Activated CD4-positive, alpha-beta T cell treated with anti-CD3 and anti-CD28 coated beads, Interleukin-2, amount 50 U/mL, for 4 hours (primary cell): ENCODE measurements around the gene FAM222B.
"Not testable (repeated sequence)": the region's sequence is repeated elsewhere in the genome, so short reads cannot be mapped to it uniquely, and the experiment has no call there.

ENCODE experiments used
- DNase-seq, 2 experiments: peaks; one replicate each; pipeline ENCODE4 v3.0.0-alpha.2; 2020

The FAM222B gene

GRCh38 chr17:28836541-28836940 is 6.0 kb downstream of the FAM222B start:
- not testable (repeated sequence) for DNase-seq

GRCh38 chr17:28834420-28834819 is 8.2 kb downstream of the FAM222B start:
- DNase-seq, result no peak

- DNase-seq, result no peak
Observed at GRCh38 chr17:28828294-28829040, 14.1 kb downstream of the FAM222B start.

- DNase-seq, result no peak
Observed at GRCh38 chr17:28827672-28828071, 14.9 kb downstream of the FAM222B start.

GRCh38 chr17:28819582-28819981 is 23.0 kb downstream of the FAM222B start:
- no peak for DNase-seq

- DNase-seq, result no peak
Observed at GRCh38 chr17:28818819-28819221, 23.8 kb downstream of the FAM222B start.

- no peak for DNase-seq
Observed at GRCh38 chr17:28816540-28816939, 26.1 kb downstream of the FAM222B start.

GRCh38 chr17:28812748-28813377 is 29.7 kb downstream of the FAM222B start:
- no peak for DNase-seq

- DNase-seq, result peak; percentile 92 to 95
Observed at GRCh38 chr17:28812091-28812747, 30.4 kb downstream of the FAM222B start.

GRCh38 chr17:28811651-28812090 is 30.9 kb downstream of the FAM222B start:
- DNase-seq, result no peak

- no peak for DNase-seq
Observed at GRCh38 chr17:28810437-28810836, 32.2 kb downstream of the FAM222B start.

- DNase-seq, result no peak
Observed at GRCh38 chr17:28807925-28808634, 34.5 kb downstream of the FAM222B start.

GRCh38 chr17:28796062-28796461 is 46.5 kb downstream of the FAM222B start:
- DNase-seq, result no peak

- DNase-seq, result not testable (repeated sequence)
Observed at GRCh38 chr17:28794846-28795441, 47.6 kb downstream of the FAM222B start.

- DNase-seq, result no peak
Observed at GRCh38 chr17:28792877-28793661, 49.5 kb downstream of the FAM222B start.

GRCh38 chr17:28788100-28788499 is 54.5 kb downstream of the FAM222B start:
- DNase-seq, result no peak

GRCh38 chr17:28783161-28783560 is 59.4 kb downstream of the FAM222B start:
- DNase-seq, result no peak

- not testable (repeated sequence) for DNase-seq
Observed at GRCh38 chr17:28779601-28780000, 63.0 kb downstream of the FAM222B start.

- no peak for DNase-seq
Observed at GRCh38 chr17:28777178-28777577, 65.4 kb downstream of the FAM222B start.

GRCh38 chr17:28774206-28774605 is 68.4 kb downstream of the FAM222B start:
- DNase-seq, result no peak

- DNase-seq, result no peak
Observed at GRCh38 chr17:28773736-28774135, 68.9 kb downstream of the FAM222B start.

- DNase-seq, result no peak
Observed at GRCh38 chr17:28765038-28765437, 77.6 kb downstream of the FAM222B start.
